NCI-H1048 (cell line): Measurements from ENCODE around the gene BCL10.

Source experiments
- DNase-seq: peaks from one replicate; lab custom pipeline; 2025; lab: John Stamatoyannopoulos, UW

BCL10 gene

DNA sequence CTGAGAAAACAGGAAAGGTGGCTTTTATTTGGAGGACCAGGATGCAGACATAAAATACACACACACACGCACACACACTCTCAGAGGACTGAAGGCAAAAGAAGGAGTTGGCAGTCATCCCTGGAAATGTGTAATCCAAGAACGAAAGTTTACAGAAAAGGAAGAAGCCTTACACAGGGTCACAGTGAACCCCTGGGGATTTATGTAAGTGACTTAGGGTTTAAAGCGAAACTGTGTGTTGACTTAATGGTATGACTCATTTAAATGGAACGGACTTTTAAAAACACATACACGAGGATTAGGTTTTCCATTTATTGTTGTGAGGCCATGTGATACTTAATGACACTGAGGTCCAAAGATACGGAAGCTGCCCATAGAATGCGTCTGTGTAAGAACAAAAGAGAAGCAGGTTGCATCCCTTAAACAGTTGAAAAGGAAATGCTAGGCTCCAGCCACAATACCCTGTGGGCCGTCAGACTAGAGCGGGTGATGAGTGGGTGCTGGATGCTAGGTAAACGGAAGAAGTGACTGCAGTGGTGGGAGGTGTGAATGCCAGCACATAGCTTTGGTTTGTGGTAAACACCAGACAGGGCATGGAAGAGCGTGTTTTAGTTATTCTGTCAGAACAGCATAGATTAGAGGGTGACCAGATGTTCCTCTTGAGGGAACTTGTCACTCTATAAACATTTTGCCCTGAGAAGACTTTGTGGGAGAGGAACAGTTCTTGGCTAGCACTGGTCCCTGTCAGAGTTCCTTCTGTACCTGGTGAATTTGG is 21.6 kb upstream of the BCL10 start:
- DNase-seq = no peak

DNA sequence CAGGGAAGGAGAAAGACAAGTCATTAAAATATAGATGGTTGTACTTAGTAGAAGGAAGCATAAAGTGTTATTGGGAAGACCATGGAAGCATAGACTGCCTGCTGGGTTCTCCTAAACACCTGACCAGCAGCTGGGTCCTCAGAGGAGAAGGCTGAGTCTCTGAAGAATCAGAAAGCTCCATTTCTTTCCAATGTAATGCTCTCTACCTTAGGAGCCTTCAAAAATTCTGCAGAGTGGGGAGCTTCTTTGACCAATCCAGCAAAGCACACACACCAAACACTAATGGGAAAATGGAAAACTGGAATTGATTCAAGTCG is 21.1 kb upstream of the BCL10 start:
- DNase-seq = no peak

DNA sequence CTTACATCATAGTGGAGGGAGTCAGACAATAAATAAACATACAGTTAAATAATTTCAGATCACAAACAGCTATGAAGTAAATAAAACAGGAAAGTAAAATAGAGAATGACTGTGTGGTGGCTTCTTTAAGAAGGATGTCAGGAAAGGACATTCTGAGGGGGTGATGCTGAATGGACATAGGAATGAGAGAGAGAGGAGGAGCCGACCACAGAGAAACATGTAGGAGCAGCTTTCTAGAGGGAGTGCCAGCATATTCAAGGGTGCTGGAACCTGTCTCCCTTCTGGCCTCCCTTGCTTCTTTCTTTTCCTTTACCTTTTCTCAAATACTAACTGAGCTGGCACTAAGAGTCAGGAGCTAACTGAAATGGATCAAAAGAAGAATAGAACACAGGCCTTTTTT is 20.5 kb upstream of the BCL10 start:
- no peak for DNase-seq

DNA sequence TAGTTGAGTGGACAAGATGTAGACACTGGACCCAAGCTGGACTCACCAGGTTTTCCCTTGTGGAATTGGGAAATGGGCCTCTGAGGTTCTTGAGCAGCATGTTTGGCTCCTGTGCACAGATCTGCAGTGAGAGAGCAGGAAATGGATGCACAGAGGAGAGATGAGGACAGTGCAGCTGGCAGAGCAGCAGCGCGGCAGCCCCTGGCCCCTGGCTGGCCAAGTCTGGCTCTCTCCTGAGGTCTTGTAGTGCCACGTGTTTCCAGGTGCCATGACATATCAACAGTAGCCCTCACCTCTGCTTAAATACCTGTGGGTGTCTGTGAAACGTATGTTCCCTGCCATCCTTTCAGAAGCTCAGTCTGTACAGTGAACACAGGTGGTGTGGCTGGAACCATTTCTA is 19.2 kb upstream of the BCL10 start:
- no peak for DNase-seq

DNA sequence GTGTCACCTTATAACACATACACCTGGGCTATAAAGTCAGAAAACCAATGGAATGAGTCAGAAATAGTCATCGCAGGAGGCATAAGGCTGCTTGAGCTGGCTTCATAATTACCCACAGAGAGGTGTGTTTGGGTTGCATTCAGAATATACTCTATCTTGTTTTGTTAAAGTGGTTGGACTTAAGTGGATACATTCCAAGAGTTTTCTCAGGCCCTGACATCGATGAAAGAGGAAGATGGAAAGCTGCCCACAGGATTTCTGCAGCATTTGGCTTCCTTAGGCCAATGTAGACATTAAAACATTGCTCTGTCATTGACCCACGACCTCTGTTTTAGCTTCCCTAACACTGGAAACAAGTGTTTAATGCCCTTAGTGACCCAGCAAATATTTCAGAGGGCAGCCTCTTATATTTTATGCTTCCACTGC is 18.6 kb upstream of the BCL10 start:
- no peak for DNase-seq

DNA sequence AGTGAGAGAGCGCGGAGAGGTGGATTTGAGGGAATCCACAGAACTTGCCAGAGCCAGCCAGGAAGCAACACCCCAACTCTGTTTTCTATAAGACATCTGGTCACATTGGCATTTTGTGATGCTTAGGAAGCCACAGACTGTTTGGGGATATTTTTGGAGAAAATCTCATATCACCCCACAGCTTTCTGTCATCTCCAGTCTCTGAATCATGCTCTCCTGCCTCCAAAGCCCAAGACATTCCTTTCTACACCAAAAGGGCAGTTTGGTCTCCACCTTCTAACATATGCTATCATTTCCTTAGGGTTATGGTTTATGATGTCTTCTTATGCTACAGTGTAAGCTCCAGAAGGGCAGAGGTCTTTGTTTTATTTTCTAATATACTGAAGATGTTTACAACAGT is 14.4 kb upstream of the BCL10 start:
- DNase-seq = no peak

DNA sequence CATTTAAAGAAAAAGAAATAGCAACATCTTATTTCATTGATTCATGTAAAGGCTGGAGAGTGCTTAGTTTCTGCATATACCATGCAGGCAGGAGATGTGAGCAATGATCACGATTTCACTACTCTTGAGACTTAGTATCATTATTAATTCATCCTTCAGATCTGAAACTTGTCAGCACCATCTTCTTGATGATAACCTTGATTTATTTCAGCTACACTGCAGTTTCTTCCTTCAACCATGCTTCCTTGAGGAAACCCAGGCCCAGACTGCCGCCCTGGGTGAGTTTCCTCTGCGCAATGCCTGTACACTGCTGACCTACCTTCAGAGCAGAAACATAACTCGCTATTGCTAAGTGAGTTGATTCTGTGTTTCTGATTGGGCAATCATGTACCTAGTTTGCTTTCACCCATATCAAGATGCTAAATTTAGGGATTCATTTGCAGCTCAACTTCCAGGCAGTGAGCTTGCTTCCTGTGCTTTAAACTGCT is 13.5 kb upstream of the BCL10 start:
- DNase-seq = no peak

DNA sequence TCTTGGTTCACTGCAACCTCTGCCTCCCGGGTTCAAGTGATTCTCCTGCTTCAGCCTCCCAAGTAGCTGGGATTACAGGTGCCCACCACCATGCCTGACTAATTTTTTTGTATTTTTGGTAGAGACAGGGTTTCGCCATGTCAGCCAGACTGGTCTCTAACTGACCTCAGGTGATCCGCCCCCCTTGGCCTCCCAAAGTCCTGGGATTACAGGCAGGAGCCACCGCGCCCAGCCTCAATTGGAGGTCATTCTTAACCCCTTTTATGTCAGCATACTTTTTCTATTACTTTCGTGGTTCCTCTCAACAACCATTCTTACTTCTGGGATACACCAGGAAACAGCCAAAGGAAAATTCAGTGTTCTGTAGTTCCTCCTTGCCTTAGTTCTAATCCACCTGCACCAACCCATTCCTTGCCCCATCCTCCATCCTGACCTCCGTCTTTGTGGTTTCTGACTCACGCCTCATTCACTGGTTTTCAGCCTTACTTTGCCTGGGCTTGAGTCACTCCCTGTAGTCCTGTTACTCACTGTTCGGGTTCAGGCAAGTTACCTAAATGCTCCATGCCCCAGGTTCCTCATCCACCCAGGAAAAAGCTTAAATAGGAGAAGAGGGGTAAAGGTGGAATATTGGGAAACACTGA is 12.9 kb upstream of the BCL10 start:
- DNase-seq = no peak

DNA sequence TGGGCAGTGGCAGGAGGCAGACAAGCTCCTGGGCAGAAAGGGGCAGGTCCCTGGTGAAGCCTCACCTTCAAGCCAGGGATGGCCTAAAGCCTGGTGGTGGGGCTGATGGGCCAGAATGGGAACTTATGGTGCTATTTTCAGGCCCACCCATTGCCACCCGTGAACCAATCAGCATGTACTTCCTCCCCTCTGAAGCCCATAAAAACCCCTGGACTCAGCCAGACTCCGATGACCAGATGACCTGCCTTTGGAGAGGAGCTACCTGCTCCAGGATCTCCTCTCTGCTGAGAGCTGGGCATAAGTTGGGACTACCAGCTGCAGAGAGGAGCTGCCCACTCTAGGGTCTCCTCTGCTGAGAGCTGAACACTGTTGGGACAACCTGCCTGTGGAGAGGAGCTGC is 7.8 kb upstream of the BCL10 start:
- no peak for DNase-seq

DNA sequence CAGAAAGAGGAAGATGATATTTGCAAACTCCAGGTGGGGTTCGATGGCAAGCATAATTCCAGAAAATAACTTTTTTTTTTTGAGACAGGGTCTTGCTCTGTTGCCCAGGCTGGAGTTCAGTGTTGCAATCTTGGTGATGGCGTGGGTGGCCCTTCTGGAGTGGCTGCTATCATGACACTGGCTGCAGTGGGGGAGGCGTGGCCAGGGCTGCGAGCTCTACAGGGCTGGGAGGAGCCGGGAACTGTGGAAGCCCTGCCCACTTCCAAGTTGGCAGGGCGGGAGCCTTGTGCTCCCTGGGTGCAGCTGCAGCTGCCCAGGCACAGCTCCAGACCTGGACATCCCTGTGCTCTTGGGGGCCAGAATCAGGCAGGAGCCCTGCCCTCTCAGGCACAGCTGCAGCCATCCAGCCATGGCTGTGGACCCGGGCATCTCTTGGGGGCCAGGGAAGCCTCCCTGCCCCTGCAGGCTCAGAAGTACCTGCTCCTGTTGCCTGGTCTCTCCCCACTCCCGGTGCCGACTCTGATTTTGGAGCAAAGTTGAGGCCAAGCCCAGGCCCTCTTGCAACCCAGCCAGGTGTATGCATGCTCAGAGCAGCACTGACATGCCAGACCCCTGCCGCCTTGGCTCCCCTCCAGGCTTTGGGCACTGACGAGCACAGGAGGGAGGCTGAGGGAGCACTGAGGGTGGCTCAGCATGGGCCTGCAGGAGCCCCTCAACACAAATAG is 7.2 kb upstream of the BCL10 start:
- DNase-seq = no peak

DNA sequence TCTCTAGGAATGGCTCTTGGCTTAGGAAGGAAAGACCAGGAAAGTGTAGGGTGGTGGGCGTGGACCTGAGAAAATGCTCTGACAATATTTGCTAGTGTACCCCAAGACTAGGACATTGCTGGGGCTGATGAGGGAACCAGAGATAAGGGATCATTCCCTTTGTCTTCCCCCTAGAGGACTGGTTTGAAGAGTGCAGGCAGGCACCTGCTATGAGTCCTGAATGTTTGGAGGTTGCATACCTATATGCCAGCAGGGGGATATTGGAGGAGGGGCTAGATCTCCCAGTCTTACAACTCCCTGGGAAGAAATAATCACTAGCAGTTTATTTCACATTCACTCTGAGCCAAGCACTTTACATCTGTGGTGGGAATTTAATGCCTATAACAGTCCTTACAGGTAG is 6.0 kb upstream of the BCL10 start:
- no peak for DNase-seq

DNA sequence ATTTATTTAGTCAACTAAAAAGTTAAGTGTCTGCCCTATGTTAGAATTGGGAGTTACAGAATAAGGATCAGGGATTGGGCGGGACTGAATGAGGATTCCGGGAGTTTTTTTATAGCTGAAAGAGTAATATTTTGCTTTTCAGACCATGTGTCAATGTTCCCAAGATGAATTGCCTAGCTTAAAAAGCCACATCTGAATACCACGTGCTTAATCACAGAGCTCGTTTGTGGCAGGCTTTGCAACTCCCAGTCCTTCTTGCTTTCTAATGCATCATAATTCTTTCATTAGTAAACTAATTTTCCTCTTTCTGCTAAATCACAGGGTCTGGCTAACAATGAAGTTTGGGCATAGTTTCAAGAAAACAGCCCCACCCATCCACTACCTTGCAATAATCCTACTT is 4.2 kb upstream of the BCL10 start:
- no peak for DNase-seq

DNA sequence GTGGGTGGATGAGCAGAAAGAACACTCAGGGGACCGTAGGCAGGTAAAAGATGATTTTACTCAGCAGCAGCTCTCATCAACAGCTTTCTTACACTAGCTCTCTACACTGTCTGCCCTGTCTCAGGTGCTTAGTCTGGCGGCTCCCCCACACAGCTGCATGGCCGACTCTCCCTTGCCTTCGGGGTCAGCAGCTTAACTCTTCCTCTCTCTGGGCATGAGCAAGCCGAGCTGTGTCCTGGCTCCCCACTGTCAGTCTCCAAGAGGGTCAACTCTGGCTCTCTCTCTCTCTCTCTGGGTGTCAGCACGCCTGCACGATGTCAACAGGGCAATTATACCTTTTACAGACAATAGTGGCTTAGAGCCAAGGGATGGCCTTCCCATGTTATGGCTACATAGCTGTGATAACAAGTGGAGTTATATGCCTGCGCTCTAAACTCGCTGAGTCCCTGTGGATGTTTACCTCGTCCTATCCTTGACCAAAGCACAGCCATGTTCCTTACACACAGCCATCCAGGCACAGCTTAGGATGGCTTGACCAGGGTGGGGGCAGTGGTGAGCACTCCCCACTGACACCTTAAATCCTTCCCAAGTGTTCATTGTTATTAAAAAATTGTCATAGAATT is 3.1 kb upstream of the BCL10 start:
- no peak for DNase-seq

DNA sequence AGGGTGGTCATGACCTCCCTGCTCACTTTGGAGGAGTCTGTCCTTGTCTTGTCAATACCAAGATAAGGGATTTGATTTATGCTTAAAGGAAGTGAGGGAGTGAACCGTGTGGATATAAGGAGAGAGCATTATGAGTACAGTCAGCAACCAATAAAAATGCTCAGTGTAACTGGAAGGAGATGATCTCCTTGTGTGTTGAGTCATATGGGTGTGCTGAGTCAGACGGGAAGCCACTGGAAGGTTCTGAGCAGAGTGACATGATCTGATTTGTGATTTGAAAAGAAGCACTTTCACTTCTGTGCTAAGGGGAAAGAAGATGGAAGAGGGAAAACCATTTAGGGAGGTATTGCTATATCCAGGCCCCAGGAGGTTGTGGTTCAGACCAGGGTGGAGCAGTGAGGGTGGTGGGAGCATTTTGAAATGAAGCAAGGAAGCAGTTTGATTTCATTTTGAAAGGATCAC is 2.5 kb upstream of the BCL10 start:
- no peak for DNase-seq

DNA sequence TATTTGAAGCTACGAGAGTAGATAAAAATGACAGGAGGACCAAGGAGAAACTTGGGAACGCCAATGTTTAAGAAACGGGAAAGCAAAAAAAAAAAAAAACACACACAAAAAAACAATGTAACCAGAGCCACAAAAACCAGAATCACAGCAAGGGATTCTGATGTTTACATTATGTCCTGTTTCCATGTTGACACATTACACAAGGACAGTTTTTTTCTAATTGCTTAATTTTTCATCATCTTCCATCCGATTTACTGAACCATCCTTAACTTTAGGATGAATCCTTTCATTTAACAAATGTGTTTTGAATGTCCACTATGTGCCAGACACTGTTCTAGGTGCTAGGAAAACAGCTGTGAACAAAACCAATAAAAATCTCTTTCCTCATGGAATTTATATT is 1.4 kb upstream of the BCL10 start:
- DNase-seq = no peak

DNA sequence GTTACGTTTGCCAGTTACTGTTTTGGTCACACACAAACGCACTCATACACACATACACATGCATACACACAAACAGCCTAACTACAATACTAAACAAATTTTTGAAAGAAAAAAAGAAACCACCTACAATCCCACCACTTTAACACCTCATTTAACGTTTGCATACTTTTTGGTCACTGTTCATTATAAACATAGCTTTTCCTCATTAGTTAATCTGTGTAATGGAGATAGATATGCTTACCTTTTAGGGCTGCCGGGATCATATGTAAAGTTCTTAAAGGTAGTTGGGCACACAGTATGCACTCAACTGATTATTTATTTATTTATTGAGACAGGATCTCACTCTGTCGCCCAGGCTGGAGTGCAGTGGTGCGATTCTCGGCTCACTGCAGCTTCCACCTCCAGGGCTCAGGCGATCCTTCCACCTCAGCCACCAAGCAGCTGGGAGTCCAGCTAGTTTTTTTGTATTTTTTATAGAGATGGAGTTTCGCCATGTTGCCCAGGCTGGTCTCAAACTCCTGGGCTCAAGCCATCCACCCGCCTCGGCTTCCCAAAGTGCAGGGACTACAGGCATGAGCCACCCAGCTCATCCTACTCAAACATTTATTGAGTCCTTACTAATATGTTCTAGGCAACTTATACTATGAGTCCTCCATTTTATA is 677 bp upstream of the BCL10 start:
- DNase-seq = no peak

DNA sequence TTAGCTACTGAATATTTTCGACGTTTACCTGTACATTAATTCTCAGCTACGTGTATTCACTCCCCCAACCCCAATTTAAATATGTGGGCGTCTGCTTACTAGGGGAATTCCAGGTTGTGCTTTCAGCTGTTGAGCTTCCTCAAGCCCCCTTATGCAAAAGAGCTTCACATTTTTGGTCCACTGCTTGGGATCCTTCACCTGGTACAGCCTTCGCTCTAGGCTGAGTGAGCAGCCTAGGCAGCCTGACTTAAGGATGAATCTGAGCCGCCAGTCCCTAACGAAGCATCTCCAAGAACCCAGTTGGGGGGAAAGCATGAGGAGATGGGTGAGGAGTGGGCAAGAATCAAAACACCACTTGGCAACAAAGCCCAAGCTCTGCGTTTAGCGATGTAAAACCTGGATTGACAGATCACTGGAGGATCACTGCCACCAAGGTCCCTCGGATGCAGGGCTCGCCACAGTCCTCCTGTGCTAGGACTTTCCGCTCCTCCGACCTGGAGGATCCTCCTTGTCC is 674 bp downstream of the BCL10 start:
- no peak for DNase-seq

DNA sequence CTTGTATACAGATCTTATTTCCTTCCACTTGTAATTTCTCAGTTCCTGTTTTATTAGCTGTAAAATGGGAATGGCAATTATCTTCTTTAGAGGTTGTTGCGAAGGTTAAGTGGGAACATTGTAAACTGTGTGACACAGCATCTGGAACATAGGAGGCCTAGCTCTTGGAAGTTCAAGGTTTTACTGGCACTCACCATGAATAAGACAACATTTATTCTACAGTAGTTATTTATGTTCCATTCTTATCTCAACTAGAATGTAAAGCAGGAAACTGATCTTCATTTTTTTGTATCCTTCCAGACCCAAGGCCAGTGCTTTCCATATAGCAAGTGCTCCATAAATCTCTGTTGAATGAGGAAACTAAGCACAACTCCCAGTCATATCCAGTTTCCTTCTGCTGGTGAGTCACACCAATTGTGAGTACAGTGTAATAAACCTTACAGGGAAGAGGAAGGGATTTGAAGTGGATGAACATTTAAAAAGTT is 1.4 kb downstream of the BCL10 start:
- DNase-seq = no peak

DNA sequence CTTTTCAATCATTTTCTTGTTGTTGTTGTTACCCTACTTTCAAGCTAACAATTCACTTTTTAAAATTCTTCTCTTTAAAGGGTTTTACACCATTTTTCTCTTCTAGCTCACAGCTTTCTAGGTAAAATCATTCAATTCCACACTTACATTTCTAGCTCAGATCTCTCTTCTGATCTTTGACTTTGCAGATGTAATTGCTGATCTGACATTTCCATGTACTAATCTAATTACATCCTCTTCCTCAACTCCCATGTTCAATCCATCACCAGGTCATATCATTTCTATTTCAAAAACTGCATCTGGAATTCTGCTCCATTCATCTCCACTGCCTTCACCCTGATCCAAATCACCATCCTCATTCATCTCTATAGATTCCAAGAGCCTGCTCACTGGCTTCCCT is 3.0 kb downstream of the BCL10 start:
- DNase-seq = no peak

DNA sequence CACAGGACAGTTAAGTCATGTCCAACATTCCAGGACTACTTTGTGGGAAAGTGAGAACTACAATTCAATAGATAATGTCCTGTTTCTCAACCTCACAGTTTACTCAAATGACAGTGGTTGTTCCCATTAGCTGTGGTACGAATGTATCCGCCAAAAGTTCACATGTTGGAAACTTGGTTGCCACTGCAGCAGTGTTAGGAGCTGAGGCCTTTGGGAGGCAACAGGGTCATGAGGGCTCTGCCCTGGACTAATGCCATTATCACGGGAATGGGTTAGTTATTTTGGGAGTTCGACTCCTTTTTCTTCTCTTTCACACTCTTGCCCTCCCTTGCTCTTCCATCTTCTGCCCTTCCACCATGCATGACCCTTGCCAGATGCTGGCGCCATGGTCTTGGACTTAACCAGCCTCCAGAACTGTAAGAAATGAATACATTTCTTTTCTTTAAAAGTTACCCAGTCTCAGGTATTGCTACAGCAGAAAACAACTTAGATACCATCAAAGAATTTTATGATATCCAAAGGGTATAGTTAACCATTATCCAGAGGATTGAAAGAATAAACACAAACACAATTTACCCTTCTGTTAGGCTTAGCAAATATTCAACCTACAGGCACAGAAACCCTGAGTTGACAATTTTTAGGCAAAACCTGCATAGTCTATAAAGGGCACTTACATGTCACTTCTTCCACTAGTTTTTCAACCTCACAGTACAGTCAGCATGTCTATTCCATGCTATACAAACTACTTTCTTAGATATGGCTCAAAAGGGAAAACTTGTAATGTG is 7.4 kb downstream of the BCL10 start:
- no peak for DNase-seq

DNA sequence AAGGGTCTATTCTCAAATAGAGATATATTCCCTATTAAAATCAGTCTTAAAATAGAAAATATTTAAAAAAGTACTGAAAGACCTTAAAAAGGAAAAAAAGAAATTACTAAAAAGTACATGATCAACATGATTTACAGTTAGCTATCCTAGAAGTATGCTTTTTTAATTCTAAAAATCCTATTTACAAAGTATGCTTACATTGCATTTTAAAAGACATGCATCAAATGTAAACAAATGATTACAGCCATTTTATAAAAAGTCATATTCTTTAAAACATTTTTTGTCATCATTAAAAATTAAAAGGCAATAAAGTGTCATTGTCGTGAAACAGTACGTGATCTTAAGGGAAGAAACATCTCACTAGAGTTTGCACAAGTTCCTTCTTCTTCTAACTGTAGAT is 9.1 kb downstream of the BCL10 start:
- no peak for DNase-seq
